ENCODE data around the gene U2AF1.
"Not testable (repeated sequence)": the region's sequence is repeated elsewhere in the genome, so short reads cannot be mapped to it uniquely, and the experiment has no call there.

The U2AF1 gene

GRCh38 chr21:43076643-43077042 lies 30.7 kb downstream of the U2AF1 start:
- DNase-seq (ENCODE audit: low spot score) = not testable (repeated sequence)

- DNase-seq (ENCODE audit: low spot score) = not testable (repeated sequence)
Observed at GRCh38 chr21:43076023-43076637, 31.2 kb downstream of the U2AF1 start.

GRCh38 chr21:43075170-43076022 lies 32.0 kb downstream of the U2AF1 start, which contains the start of gene CBS:
CBS (minus strand) TSS chr21:43075835; CDS start chr21:43072193, 3,642 bp downstream.
- DNase-seq (ENCODE audit: low spot score) = not testable (repeated sequence)

- not testable (repeated sequence) for DNase-seq (ENCODE audit: low spot score)
Observed at GRCh38 chr21:43074401-43075169, 32.8 kb downstream of the U2AF1 start.

GRCh38 chr21:43072742-43073141 lies 34.6 kb downstream of the U2AF1 start:
- not testable (repeated sequence) for DNase-seq (ENCODE audit: low spot score)

GRCh38 chr21:43069682-43070081 lies 37.7 kb downstream of the U2AF1 start:
- not testable (repeated sequence) for DNase-seq (ENCODE audit: low spot score)

- not testable (repeated sequence) for DNase-seq (ENCODE audit: low spot score)
Observed at GRCh38 chr21:43068065-43068464, 39.3 kb downstream of the U2AF1 start.

- not testable (repeated sequence) for DNase-seq (ENCODE audit: low spot score)
Observed at GRCh38 chr21:43066690-43067089, 40.7 kb downstream of the U2AF1 start.

- DNase-seq (ENCODE audit: low spot score) = not testable (repeated sequence)
Observed at GRCh38 chr21:43065991-43066390, 41.4 kb downstream of the U2AF1 start.

- not testable (repeated sequence) for DNase-seq (ENCODE audit: low spot score)
Observed at GRCh38 chr21:43064265-43064917, 43.0 kb downstream of the U2AF1 start.

GRCh38 chr21:43062955-43063664 lies 44.3 kb downstream of the U2AF1 start:
- DNase-seq (ENCODE audit: low spot score) = not testable (repeated sequence)

GRCh38 chr21:43053112-43053511 lies 54.3 kb downstream of the U2AF1 start:
- DNase-seq (ENCODE audit: low spot score) = not testable (repeated sequence)

GRCh38 chr21:43045876-43046821 lies 61.2 kb downstream of the U2AF1 start:
- DNase-seq (ENCODE audit: low spot score) = not testable (repeated sequence)

GRCh38 chr21:43045165-43045875 lies 62.0 kb downstream of the U2AF1 start:
- not testable (repeated sequence) for DNase-seq (ENCODE audit: low spot score)

- not testable (repeated sequence) for DNase-seq (ENCODE audit: low spot score)
Observed at GRCh38 chr21:43044547-43044946, 62.8 kb downstream of the U2AF1 start.

- DNase-seq (ENCODE audit: low spot score) = not testable (repeated sequence)
Observed at GRCh38 chr21:43043291-43043690, 64.1 kb downstream of the U2AF1 start.

All from kidney tubule cell (primary cell).